ENCODE measurements around the gene ITGB8.

DNA sequence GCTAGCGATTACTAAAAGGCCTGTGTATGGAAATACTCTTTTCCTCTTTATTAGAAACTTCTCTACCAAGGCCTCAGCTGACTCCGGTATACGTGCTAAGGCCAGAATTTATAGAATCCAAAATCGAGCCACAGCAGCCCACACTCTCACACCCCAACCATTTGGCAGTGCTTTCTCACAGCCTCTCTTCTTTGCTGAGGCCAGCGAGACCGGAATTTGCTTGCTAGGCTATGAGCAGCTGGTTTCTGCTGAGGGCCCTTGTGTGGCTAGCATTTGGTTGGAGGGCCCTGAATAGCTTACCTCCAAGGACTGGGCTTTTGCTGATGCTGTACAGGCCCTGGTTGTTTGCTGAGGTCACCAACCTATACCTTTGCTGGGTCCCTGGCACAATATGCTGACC is 46.1 kb downstream of the ITGB8 start:
- TF ChIP-seq SUZ12 (IDR thresholded peaks at IDR 0.05; ENCODE audit: extremely low read depth, insufficient read depth, insufficient read length) (no peak), ZNF274 (IDR thresholded peaks at IDR 0.05; ENCODE audit: low read depth, low read length) (no peak), YY1 (IDR thresholded peaks at IDR 0.05; ENCODE audit: insufficient read depth, insufficient read length) (no peak)
